ENCODE results near the gene TOMM22.

DNA sequence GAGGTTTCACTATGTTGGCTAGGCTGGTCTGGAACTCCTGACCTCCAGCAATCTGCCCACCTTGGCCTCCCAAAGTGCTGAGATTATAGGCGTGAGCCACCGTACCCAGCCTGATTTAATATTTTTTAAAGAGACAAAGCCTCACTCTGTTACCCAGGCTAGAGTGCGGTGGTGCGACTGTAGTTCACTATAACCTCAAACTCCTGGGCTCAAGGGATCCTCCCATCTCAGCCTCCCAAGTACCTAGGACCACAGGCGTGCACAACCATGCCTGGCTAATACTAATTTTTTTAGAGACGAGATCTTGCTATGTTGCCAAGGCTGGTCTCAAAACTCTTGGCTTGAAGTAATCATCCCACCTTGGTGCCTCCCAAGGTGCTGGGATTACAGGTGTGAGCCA lies 37.4 kb downstream of the TOMM22 start:
- TF ChIP-seq, protein P1, sequence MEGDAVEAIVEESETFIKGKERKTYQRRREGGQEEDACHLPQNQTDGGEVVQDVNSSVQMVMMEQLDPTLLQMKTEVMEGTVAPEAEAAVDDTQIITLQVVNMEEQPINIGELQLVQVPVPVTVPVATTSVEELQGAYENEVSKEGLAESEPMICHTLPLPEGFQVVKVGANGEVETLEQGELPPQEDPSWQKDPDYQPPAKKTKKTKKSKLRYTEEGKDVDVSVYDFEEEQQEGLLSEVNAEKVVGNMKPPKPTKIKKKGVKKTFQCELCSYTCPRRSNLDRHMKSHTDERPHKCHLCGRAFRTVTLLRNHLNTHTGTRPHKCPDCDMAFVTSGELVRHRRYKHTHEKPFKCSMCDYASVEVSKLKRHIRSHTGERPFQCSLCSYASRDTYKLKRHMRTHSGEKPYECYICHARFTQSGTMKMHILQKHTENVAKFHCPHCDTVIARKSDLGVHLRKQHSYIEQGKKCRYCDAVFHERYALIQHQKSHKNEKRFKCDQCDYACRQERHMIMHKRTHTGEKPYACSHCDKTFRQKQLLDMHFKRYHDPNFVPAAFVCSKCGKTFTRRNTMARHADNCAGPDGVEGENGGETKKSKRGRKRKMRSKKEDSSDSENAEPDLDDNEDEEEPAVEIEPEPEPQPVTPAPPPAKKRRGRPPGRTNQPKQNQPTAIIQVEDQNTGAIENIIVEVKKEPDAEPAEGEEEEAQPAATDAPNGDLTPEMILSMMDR (IDR thresholded peaks at IDR 0.05) = no peak
- TF ChIP-seq EP300 (IDR thresholded peaks at IDR 0.05) (no peak), POLR2A (IDR thresholded peaks at IDR 0.05) (no peak)
